K562 (cell line): ENCODE data around the gene LRRC25. TPM values are rescaled to one million over a fixed set of nuclear protein-coding genes. Genes with fewer than 3 reads are reported as not detected.

Experiments
- ATAC-seq: fragments of 200-7000 bp; cut with Tn5 transposase; 3 replicates; pipeline ENCODE4 v1.9.1; 2020; ENCODE audit warnings: moderate library complexity
- BruUV-seq: library from RNA; stranded (reverse); fragments of 400-500 nt; replicated peaks from 2 replicates; lab custom pipeline; 2021; lab: Mats Ljungman, UMichigan
- CTCF ChIA-PET: fragments of 300-600 bp; formaldehyde crosslinking; extraction: SDS; loops from one replicate; lab custom pipeline; 2021; ENCODE audit warnings: low intra/inter-chr PET ratio; lab: Yijun Ruan, JAX
- POLR2A ChIA-PET: fragments of 300-600, 350-650 bp; sonication (Branson Sonifier 250); formaldehyde crosslinking; extraction: SDS; loops from one replicate; lab custom pipeline; 2021; ENCODE audit warnings: antibody characterized with exemption, inconsistent platforms; lab: Yijun Ruan, JAX
- DNase-seq, 4 experiments: peaks; one replicate each; pipeline versions ENCODE4 v3.0.0 to v3.0.0-alpha.2; 2011 to 2018; ENCODE audit warnings: low spot score in 3 of 4, mixed read lengths in 3 of 4; ENCODE audit errors: extremely low read depth in 1 of 4
- FAIRE-seq: peaks from 2 replicates; lab custom pipeline; 2011; peaks lifted over from hg19 to GRCh38; lab: Jason Lieb, UNC
- H2AFZ ChIP-seq: 2 replicates; pipeline ENCODE4 v1.6.0; 2011; ENCODE audit warnings: low read depth, low read length, control low read depth, inconsistent platforms
- H3K27ac ChIP-seq: fragments of 200-600 bp; 3 replicates; pipeline ENCODE4 v1.8.0; 2011; ENCODE audit warnings: low read depth, mild to moderate bottlenecking, control low read depth, inconsistent platforms, low read length, moderate library complexity, mixed read lengths; ENCODE audit errors: extremely low read depth
- H3K27me3 ChIP-seq, 2 experiments: fragments of 300-600 bp in 1 of 2; 2 replicates in 1 of 2; 3 replicates in 1 of 2; pipeline versions ENCODE4 v1.6.0 to v1.8.0; 2011; ENCODE audit warnings: inconsistent platforms in 2 of 2, low read length in 2 of 2, mild to moderate bottlenecking in 1 of 2, mixed read lengths in 1 of 2, moderate library complexity in 1 of 2; ENCODE audit not compliant: control insufficient read depth in 2 of 2, insufficient read depth in 2 of 2
- H3K36me3 ChIP-seq: fragments of 300-600 bp; 3 replicates; pipeline ENCODE4 v1.8.0; 2011; ENCODE audit warnings: mild to moderate bottlenecking, low read length, inconsistent platforms; ENCODE audit not compliant: control insufficient read depth, insufficient read depth
- H3K4me1 ChIP-seq, 2 experiments: fragments of 200-600 bp in 1 of 2; replicated peaks in 1 of 2; 2 replicates in 1 of 2; 3 replicates in 1 of 2; pipeline versions ENCODE4 v1.5.1 to v1.8.0; 2011; ENCODE audit warnings: inconsistent platforms in 2 of 2, low read length in 2 of 2, mild to moderate bottlenecking in 1 of 2, mixed read lengths in 1 of 2, moderate library complexity in 1 of 2; ENCODE audit not compliant: control insufficient read depth in 2 of 2, insufficient read depth in 2 of 2
- H3K4me2 ChIP-seq: 2 replicates; pipeline ENCODE4 v1.6.1; 2011; ENCODE audit warnings: low read length, control low read depth, inconsistent platforms, mixed read lengths; ENCODE audit not compliant: insufficient read depth
- H3K4me3 ChIP-seq: fragments of 200-600 bp; sonication (generic), shearing (Covaris generic); 2 replicates; pipeline ENCODE4 v1.5.1; 2016; ENCODE audit warnings: control low read depth, inconsistent platforms
- H3K79me2 ChIP-seq: fragments of 200-600 bp; 3 replicates; pipeline ENCODE4 v1.8.0; 2011; ENCODE audit warnings: low read length, inconsistent platforms; ENCODE audit not compliant: control insufficient read depth, insufficient read depth
- H3K9ac ChIP-seq, 2 experiments: 2 replicates each; pipeline versions ENCODE4 v1.6.0 to v1.6.1; 2011; ENCODE audit warnings: low read depth in 2 of 2, low read length in 2 of 2, control low read depth in 1 of 2, inconsistent platforms in 1 of 2, mild to moderate bottlenecking in 1 of 2, mixed read lengths in 1 of 2; ENCODE audit not compliant: insufficient read depth in 1 of 2
- H3K9me1 ChIP-seq: one replicate; pipeline ENCODE4 v1.6.0; 2011; ENCODE audit warnings: inconsistent platforms, mild to moderate bottlenecking, low read length, moderate library complexity; ENCODE audit not compliant: control insufficient read depth, insufficient read depth
- H3K9me3 ChIP-seq: replicated peaks from 2 replicates; pipeline ENCODE4 v1.5.1; 2011; ENCODE audit warnings: low read depth, low read length, inconsistent platforms; ENCODE audit not compliant: control insufficient read depth, insufficient read depth
- H4K20me1 ChIP-seq: replicated peaks from 2 replicates; pipeline ENCODE4 v1.6.1; 2011; ENCODE audit warnings: low read length, inconsistent platforms, mixed read lengths; ENCODE audit not compliant: control insufficient read depth, insufficient read depth
- CBX1 ChIP-seq: sonication (generic); IDR thresholded peaks from 2 replicates; pipeline ENCODE4 v1.6.1; 2016; ENCODE audit warnings: antibody characterized with exemption, low read depth, mild to moderate bottlenecking
- CBX5 ChIP-seq: IDR thresholded peaks from 2 replicates; pipeline ENCODE4 v1.6.1; 2014; ENCODE audit warnings: low read depth, borderline replicate concordance
- CTBP1 ChIP-seq: fragments of 450-650 bp; IDR thresholded peaks from 2 replicates; pipeline ENCODE4 v1.6.1; 2016; ENCODE audit warnings: borderline replicate concordance
- HDAC2 ChIP-seq: fragments of 450-650 bp; IDR thresholded peaks from 2 replicates; pipeline ENCODE4 v1.6.1; 2016; ENCODE audit warnings: mild to moderate bottlenecking
- HSF4 ChIP-seq: fragments of 250-450 bp; sonication (Bioruptor Pico); IDR thresholded peaks from 2 replicates; pipeline ENCODE4 v2.1.2; 2022; ENCODE audit warnings: mild to moderate bottlenecking, moderate library complexity, borderline replicate concordance
- IRF2 ChIP-seq: sonication (generic); formaldehyde crosslinking; IDR thresholded peaks from 2 replicates; pipeline ENCODE4 v1.8.1; 2022; ENCODE audit warnings: mild to moderate bottlenecking, missing genetic modification reagents
- NFIC ChIP-seq: fragments of 450-650 bp; IDR thresholded peaks from 2 replicates; pipeline ENCODE4 v1.6.1; 2017; ENCODE audit warnings: mild to moderate bottlenecking, inconsistent platforms
- SAFB2 ChIP-seq: fragments of 200-400 bp; formaldehyde crosslinking; IDR thresholded peaks from 2 replicates; pipeline ENCODE4 v1.6.1; 2018; ENCODE audit warnings: borderline replicate concordance, low read length, low read depth, moderate library complexity; ENCODE audit not compliant: severe bottlenecking
- SMARCA5 ChIP-seq: fragments of 450-650 bp; IDR thresholded peaks from 2 replicates; pipeline ENCODE4 v1.6.1; 2016
- SRSF7 ChIP-seq: fragments of 200-400 bp; formaldehyde crosslinking; optimal IDR thresholded peaks from 2 replicates; pipeline ENCODE3; 2017; ENCODE audit warnings: mild to moderate bottlenecking, low read depth, low read length
- ZNF134 ChIP-seq: fragments of 250-450 bp; sonication (Bioruptor Pico); conservative IDR thresholded peaks from 2 replicates; pipeline ENCODE4 v1.4.0; 2020
- ZNF316 ChIP-seq: fragments of 450-650 bp; IDR thresholded peaks from 2 replicates; pipeline ENCODE4 v1.6.1; 2016
- ZNF324 ChIP-seq: fragments of 250-450 bp; sonication (Bioruptor Pico); IDR thresholded peaks from 2 replicates; pipeline ENCODE4 v1.4.0; 2020; ENCODE audit warnings: mild to moderate bottlenecking
- WGBS: fragments of 100-300 bp; shearing (Covaris generic); methylation state at CpG from one replicate; pipeline ENCODE4 v1.1.6; 2016; ENCODE audit warnings: low coverage, mixed read lengths; ENCODE audit not compliant: insufficient coverage; ENCODE audit errors: missing lambda C conversion rate; 5-methylcytosine and 5-hydroxymethylcytosine counted together
- in situ Hi-C: fragments of 300-500 bp; cut with MboI; formaldehyde crosslinking; loops from 4 replicates; pipeline ENCODE4 v1.15.0; 2018; ENCODE audit warnings: inconsistent platforms, mixed read lengths
- intact Hi-C: fragments of 100-400 bp; cut with micrococcal nuclease; formaldehyde crosslinking; loops from 2 replicates; pipeline ENCODE4 v1.14.2; 2022
- polyA plus RNA-seq, 8 experiments: library from polyadenylated mRNA; depleted of rRNA in 4 of 8; stranded (reverse) in 5 of 8; unstranded in 3 of 8; fragments of >200 nt; fragmentation: Nextera tagmentation in 2 of 8; fragmentation: Illumina TruSeq in 1 of 8; extraction: Ambion mirVana in 2 of 8; extraction: Trizol in 1 of 8; gene quantifications; 2 replicates each; pipeline versions ENCODE4 v1.2.1 to v1.2.3, GENCODE V29; 2011 to 2014; ENCODE audit warnings: inconsistent platforms in 1 of 8, missing spikeins in 1 of 8
- total RNA-seq, 7 experiments: library from RNA; depleted of rRNA in 6 of 7; stranded (reverse); fragments of >200 nt in 6 of 7; fragmentation: Illumina TruSeq in 2 of 7; extraction: Trizol in 2 of 7; gene quantifications; 2 replicates each; pipeline versions ENCODE4 v1.2.1 to v1.2.3, GENCODE V29; 2011 to 2021; ENCODE audit warnings: low replicate concordance in 1 of 7
- TF ChIP-seq, protein P1 (sequence below): fragments of 450-650 bp; IDR thresholded peaks from 2 replicates; pipeline ENCODE4 v1.6.1; 2016; ENCODE audit warnings: antibody characterized with exemption
- TF ChIP-seq, protein P2 (sequence below), 2 experiments: fragments of 450-650 bp; conservative IDR thresholded peaks; 2 replicates each; pipeline ENCODE4 v1.6.1; 2017; ENCODE audit warnings: mild to moderate bottlenecking in 2 of 2, moderate library complexity in 2 of 2

Gene LRRC25
- total and polyA plus RNA-seq, 9 of the 15 experiments (the other 6 are each of a cell fraction or from before 2014, with no cell fraction given), result 0.07 to 0.36 (median 0.10) TPM; not detected in 3

DNA sequence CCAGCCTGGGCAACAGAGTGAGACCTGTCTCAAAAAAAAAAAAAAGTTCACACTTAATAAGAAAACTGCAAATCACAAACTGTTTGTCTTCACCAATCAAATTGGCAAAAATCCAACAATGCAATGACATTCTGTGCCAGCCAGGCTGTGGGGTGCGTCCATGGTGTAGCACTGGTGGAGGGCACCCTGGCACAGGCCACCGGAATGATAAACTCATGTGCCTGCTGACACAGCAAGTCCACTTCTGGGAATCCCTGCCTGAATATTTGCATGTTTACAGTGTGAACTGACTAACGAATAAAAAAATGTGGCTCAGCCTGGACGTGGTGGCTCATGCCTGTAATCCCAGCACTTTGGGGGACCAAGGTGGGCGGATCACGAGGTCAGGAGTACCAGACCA lies 1.6 kb upstream of the LRRC25 start:
- WGBS, result 21% methylated on average over 6 of the region's 6 CpGs
- in situ Hi-C loops, result no loop called here

DNA sequence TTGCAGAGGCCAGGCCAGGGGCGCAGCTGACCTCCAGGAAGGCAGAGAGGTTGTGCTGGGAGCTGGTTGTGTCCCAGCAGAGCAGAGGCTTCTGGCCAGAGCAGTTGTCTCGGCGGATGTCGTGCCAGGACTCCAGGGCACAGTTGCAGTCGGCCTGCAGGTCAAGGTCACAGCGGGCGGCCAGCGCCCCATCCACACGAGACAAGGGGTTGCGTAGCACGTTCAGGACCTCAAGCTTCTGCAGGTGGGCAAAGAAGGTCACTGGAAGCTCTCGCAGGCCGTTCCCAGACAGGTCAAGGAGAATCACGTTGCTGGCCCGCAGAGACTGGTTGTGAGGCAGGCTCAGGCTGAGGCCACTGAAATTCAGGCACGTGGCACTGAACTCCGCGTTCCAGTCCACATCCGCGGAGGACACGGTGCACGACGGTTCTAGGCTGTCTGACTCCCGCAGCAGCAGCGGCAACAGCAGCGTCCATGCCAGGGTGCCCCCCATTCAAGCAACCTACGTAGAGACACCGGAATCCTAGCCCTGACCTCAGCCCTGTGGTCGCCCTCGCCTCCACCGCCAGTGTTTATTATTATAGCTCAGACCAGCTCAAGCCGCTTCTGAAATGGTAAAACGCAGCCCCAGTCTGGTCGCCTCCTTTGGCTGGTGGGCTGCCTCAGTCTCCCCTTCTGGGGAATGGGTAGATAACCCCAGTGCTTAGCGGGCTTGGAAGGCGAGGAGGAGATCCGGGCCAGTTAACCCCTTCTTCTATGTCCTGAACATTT lies 766 bp downstream of the LRRC25 start:
- DNase-seq (no peak), FAIRE-seq (no peak), ATAC-seq (no peak)
- H3K27me3 ChIP-seq, result no peaks in the 10 kb centered on the region
- H3K36me3 ChIP-seq, result no peaks in the 10 kb centered on the region
- peak overlapping the region; percentile 78; the same call in 1 of the 2 replicates for H2AFZ ChIP-seq
- 62% methylated on average over 34 of the region's 37 CpGs for WGBS
- CTCF ChIA-PET, result no interaction called here
- peaks cover 12 to 25% of the 10 kb centered on the region in 2 experiments for H3K4me1 ChIP-seq
- in situ Hi-C loops, result no loop called here
- no peaks in the 10 kb centered on the region for H3K9me3 ChIP-seq
- H3K27ac ChIP-seq, result no peak overlapping the region
- no peaks in the 10 kb centered on the region for H3K9me1 ChIP-seq
- peak overlapping the region in 1 of 2 experiments; percentile 82; a peak in 2 of 4 replicates for H3K9ac ChIP-seq
- H4K20me1 ChIP-seq, result no peaks in the 10 kb centered on the region
- POLR2A ChIA-PET, result interaction anchor here (0.7 to 2.5 kb wide), 3 partner anchors 8 to 111 kb away, joined by 3 to 28 read pairs (median 5); partner anchors contain the start of gene GDF15
- no TSS peak for BruUV-seq
- intact Hi-C loops, result no loop called here
- no peaks in the 10 kb centered on the region for H3K79me2 ChIP-seq
- peak overlapping the region; percentile 27; the same call in 1 of the 2 replicates for H3K4me3 ChIP-seq
- peak overlapping the region; percentile 74; the same call in 1 of the 2 replicates for H3K4me2 ChIP-seq
- TF ChIP-seq ZNF134 (CRISPR knock-in tag) (no peak), IRF2 (no peak), CTBP1 (no peak), HDAC2 (peak; percentile 72), SMARCA5 (peak; percentile 93), CBX5 (0 out of 2 replicates have a peak, but pooled peaks have one; percentile 16), ZNF324 (CRISPR knock-in tag) (no peak), CBX1 (0 out of 2 replicates have a peak, but pooled peaks have one; percentile 63), SAFB2 (no peak)
- TF ChIP-seq, protein P1, sequence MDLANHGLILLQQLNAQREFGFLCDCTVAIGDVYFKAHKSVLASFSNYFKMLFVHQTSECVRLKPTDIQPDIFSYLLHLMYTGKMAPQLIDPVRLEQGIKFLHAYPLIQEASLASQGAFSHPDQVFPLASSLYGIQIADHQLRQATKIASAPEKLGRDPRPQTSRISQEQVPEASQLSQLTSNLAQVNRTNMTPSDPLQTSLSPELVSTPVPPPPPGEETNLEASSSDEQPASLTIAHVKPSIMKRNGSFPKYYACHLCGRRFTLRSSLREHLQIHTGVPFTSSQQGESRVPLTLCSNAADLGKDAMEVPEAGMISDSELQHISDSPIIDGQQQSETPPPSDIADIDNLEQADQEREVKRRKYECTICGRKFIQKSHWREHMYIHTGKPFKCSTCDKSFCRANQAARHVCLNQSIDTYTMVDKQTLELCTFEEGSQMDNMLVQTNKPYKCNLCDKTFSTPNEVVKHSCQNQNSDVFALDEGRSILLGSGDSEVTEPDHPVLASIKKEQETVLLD, result no peak
- TF ChIP-seq, protein P2, sequence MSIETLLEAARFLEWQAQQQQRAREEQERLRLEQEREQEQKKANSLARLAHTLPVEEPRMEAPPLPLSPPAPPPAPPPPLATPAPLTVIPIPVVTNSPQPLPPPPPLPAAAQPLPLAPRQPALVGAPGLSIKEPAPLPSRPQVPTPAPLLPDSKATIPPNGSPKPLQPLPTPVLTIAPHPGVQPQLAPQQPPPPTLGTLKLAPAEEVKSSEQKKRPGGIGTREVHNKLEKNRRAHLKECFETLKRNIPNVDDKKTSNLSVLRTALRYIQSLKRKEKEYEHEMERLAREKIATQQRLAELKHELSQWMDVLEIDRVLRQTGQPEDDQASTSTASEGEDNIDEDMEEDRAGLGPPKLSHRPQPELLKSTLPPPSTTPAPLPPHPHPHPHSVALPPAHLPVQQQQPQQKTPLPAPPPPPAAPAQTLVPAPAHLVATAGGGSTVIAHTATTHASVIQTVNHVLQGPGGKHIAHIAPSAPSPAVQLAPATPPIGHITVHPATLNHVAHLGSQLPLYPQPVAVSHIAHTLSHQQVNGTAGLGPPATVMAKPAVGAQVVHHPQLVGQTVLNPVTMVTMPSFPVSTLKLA (conservative IDR thresholded peaks at IDR 0.05), result 0 out of 4 replicates have a peak, but pooled peaks of 1 of the 2 experiments have one; percentile 29

More for the DNA sequence above, 1.6 kb upstream of the LRRC25 start:
- peaks cover 12 to 25% of the 10 kb centered on the region in 2 experiments for H3K4me1 ChIP-seq
- TF ChIP-seq SRSF7 (no peak), NFIC (peak; percentile 79), HSF4 (no peak), ZNF316 (peak; percentile 19; the same call in 1 of the 2 replicates)
- H3K79me2 ChIP-seq, result no peaks in the 10 kb centered on the region
- no TSS peak for BruUV-seq
- no peaks in the 10 kb centered on the region for H3K36me3 ChIP-seq
- ATAC-seq (no peak), DNase-seq (no peak), FAIRE-seq (no peak)
- ChIA-PET CTCF (no interaction called here), POLR2A (interaction anchor here (1.0 to 4.1 kb wide), 2 partner anchors 10 to 117 kb away, joined by 4 to 80 read pairs; partner anchors contain the start of genes GDF15 and JUND)
- no peak overlapping the region for H3K27ac ChIP-seq
- no peak overlapping the region for H3K4me2 ChIP-seq
- peak overlapping the region in 1 of 2 experiments; percentile 1; a peak in 1 of 4 replicates for H3K9ac ChIP-seq
- no peaks in the 10 kb centered on the region for H3K27me3 ChIP-seq
- H4K20me1 ChIP-seq, result no peaks in the 10 kb centered on the region
- H2AFZ ChIP-seq, result no peak overlapping the region
- intact Hi-C loops, result no loop called here
- no peak overlapping the region for H3K4me3 ChIP-seq
- H3K9me1 ChIP-seq, result no peaks in the 10 kb centered on the region
- no peaks in the 10 kb centered on the region for H3K9me3 ChIP-seq
